ENCODE results near the gene GIGYF2.

Gene GIGYF2

DNA sequence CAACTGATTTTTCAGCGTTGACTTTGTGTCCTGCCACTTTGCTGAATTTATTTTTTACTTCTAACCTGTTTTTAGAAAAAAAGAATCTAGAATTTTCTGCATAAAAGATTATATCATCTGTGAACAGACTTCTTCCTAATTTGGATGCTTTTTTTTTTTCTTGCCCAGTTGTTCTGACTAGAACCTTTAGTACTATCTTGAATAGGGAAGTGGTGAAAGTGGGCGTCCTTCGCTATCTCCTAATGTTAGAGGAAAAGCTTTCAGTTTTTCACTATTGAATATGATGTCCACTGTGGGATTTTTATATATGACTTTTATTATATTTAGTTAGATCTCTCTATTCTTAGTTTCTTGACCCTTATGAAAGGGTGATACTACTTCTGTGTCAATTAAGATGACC lies 105.0 kb downstream of the GIGYF2 start:
- Histone ChIP-seq H3K4me2 (ENCODE audit: low read depth, low read length) (no peak overlapping the region), H3F3A (ENCODE audit: insufficient read depth, low read length) (no peaks in the 10 kb centered on the region), H3K27me3 (replicated peaks; ENCODE audit: insufficient read depth, low read length) (no peaks in the 10 kb centered on the region), H4K20me1 (ENCODE audit: insufficient read depth, low read length) (no peaks in the 10 kb centered on the region), H3K36me3 (replicated peaks; ENCODE audit: insufficient read depth, low read length) (0 out of 2 replicates have a peak, but pooled peaks cover 5% of the 10 kb centered on the region), H3K27ac (ENCODE audit: low read length) (no peak overlapping the region), H3K9me3 (replicated peaks; ENCODE audit: insufficient read depth, low read length) (no peaks in the 10 kb centered on the region), H3K4me3 (ENCODE audit: low read length) (no peak overlapping the region), H3K4me1 (ENCODE audit: low read length) (no peaks in the 10 kb centered on the region), H3K9ac (ENCODE audit: low read length) (no peak overlapping the region), H3K9me2 (replicated peaks; ENCODE audit: insufficient read depth, low read length) (no peaks in the 10 kb centered on the region), H3K79me2 (ENCODE audit: low read length) (peaks cover 12% of the 10 kb centered on the region; the same call in 1 of the 2 replicates), H2AFZ (ENCODE audit: low read length) (no peak overlapping the region)
- DNase-seq = no peak
- TF ChIP-seq EZH2phosphoT487 (IDR thresholded peaks at IDR 0.05; ENCODE audit: low read length) (no peak), EZH2 (optimal IDR thresholded peaks at IDR 0.05; ENCODE audit: low read depth, low read length) (no peak)
- TF ChIP-seq, protein P1, sequence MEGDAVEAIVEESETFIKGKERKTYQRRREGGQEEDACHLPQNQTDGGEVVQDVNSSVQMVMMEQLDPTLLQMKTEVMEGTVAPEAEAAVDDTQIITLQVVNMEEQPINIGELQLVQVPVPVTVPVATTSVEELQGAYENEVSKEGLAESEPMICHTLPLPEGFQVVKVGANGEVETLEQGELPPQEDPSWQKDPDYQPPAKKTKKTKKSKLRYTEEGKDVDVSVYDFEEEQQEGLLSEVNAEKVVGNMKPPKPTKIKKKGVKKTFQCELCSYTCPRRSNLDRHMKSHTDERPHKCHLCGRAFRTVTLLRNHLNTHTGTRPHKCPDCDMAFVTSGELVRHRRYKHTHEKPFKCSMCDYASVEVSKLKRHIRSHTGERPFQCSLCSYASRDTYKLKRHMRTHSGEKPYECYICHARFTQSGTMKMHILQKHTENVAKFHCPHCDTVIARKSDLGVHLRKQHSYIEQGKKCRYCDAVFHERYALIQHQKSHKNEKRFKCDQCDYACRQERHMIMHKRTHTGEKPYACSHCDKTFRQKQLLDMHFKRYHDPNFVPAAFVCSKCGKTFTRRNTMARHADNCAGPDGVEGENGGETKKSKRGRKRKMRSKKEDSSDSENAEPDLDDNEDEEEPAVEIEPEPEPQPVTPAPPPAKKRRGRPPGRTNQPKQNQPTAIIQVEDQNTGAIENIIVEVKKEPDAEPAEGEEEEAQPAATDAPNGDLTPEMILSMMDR (IDR thresholded peaks at IDR 0.05; ENCODE audit: low read length) = no peak

DNA sequence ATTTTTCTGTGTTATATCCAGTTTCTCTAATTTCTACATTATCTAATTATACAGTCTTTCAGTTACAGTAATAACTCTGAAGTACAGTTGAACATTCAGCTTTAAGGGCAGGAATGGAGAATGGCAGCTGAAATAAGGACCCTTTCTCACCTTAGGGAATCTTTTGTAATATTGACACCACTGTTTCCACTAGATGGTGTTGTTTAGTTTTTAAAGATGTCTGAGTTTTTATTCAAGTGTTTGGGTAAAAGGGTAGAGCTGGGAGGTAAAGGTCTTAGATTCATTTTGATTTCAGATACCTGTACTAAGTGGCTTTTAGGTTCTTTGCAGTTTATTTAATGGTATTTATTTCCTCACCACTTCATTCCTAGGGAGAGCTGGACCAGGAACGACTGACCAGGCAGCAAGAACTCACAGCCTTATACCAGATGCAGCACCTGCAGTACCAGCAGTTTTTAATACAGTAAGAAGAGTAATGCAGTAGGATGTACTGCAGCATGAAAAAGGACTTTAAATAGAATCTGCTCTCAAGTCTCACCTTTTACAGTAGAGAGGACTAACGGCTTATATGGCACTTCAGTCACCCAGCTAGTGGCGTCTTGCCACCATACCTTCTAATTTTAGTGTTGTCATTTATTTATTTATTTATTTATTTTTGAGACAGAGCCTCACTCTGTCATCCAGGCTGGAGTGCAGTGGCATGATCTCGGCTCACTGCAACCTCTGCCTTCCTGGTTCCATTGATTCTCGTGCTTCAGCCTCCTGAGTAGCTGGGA lies 112.4 kb downstream of the GIGYF2 start:
- no peaks in the 10 kb centered on the region for H3K9me2 ChIP-seq (replicated peaks; ENCODE audit: insufficient read depth, low read length)
- H3F3A ChIP-seq (ENCODE audit: insufficient read depth, low read length) = no peaks in the 10 kb centered on the region
- no peaks in the 10 kb centered on the region for H3K9me3 ChIP-seq (replicated peaks; ENCODE audit: insufficient read depth, low read length)
- H3K9ac ChIP-seq (ENCODE audit: low read length) = no peak overlapping the region
- H3K27ac ChIP-seq (ENCODE audit: low read length) = no peak overlapping the region
- no peak overlapping the region for H2AFZ ChIP-seq (ENCODE audit: low read length)
- TF ChIP-seq EZH2phosphoT487 (IDR thresholded peaks at IDR 0.05; ENCODE audit: low read length) (no peak), EZH2 (optimal IDR thresholded peaks at IDR 0.05; ENCODE audit: low read depth, low read length) (no peak)
- TF ChIP-seq, protein P1 (IDR thresholded peaks at IDR 0.05; ENCODE audit: low read length) = no peak
- peaks cover 3% of the 10 kb centered on the region; the same call in 1 of the 2 replicates for H3K36me3 ChIP-seq (replicated peaks; ENCODE audit: insufficient read depth, low read length)
- H3K79me2 ChIP-seq (ENCODE audit: low read length) = no peaks in the 10 kb centered on the region
- H3K27me3 ChIP-seq (replicated peaks; ENCODE audit: insufficient read depth, low read length) = no peaks in the 10 kb centered on the region
- no peaks in the 10 kb centered on the region for H4K20me1 ChIP-seq (ENCODE audit: insufficient read depth, low read length)
- H3K4me3 ChIP-seq (ENCODE audit: low read length) = no peak overlapping the region
- H3K4me1 ChIP-seq (ENCODE audit: low read length) = no peaks in the 10 kb centered on the region
- no peak overlapping the region for H3K4me2 ChIP-seq (ENCODE audit: low read depth, low read length)
- no peak for DNase-seq

DNA sequence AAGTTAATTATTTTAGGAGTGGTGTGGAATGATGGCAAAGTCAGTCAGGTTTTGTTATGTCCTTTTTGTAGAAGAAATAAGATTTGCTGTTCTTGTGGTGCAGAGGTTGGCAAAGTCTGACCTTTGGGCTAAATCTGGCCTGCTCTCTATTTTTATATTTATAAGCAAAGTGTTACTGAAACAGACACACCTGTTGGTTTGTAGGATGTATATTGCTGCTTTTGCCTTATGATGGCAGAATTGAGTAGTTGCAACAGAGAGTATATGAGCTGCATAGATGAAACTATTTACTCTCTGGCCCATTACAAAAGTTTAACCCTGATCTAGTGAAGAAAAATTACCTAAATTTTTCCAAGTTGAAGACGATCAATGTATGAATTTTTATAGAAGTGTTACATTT lies 113.3 kb downstream of the GIGYF2 start:
- H2AFZ ChIP-seq (ENCODE audit: low read length) = no peak overlapping the region
- no peak overlapping the region for H3K4me2 ChIP-seq (ENCODE audit: low read depth, low read length)
- no peaks in the 10 kb centered on the region for H3F3A ChIP-seq (ENCODE audit: insufficient read depth, low read length)
- no peak overlapping the region for H3K4me3 ChIP-seq (ENCODE audit: low read length)
- H3K79me2 ChIP-seq (ENCODE audit: low read length) = no peaks in the 10 kb centered on the region
- no peak overlapping the region for H3K9ac ChIP-seq (ENCODE audit: low read length)
- no peaks in the 10 kb centered on the region for H3K9me2 ChIP-seq (replicated peaks; ENCODE audit: insufficient read depth, low read length)
- no peak overlapping the region for H3K27ac ChIP-seq (ENCODE audit: low read length)
- no peaks in the 10 kb centered on the region for H3K9me3 ChIP-seq (replicated peaks; ENCODE audit: insufficient read depth, low read length)
- no peak for DNase-seq
- TF ChIP-seq EZH2 (optimal IDR thresholded peaks at IDR 0.05; ENCODE audit: low read depth, low read length) = no peak
- H4K20me1 ChIP-seq (ENCODE audit: insufficient read depth, low read length) = no peaks in the 10 kb centered on the region
- peaks cover 3% of the 10 kb centered on the region; the same call in 1 of the 2 replicates for H3K36me3 ChIP-seq (replicated peaks; ENCODE audit: insufficient read depth, low read length)
- H3K4me1 ChIP-seq (ENCODE audit: low read length) = no peaks in the 10 kb centered on the region
- H3K27me3 ChIP-seq (replicated peaks; ENCODE audit: insufficient read depth, low read length) = no peaks in the 10 kb centered on the region

DNA sequence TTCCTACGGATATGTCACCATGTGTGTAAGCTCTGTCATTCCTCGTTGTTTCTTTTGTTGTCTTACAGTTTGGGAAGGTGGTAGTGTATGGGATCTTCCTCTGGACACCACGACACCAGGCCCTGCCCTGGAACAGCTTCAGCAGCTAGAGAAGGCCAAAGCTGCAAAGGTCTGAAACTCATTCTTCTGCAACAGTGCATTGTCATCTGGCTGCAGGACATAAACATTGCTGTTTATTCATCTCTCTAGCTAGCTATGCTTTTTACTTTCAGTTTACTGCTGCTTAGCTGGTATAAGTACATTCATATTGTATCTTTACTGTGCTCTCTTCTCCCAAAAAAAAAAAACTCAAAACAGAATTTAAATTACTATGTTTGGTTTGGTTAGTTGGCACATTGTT lies 118.4 kb downstream of the GIGYF2 start:
- H3K27ac ChIP-seq (ENCODE audit: low read length) = no peak overlapping the region

More for the DNA sequence above, 118.4 kb downstream of the GIGYF2 start:
- H3K9me3 ChIP-seq (replicated peaks; ENCODE audit: insufficient read depth, low read length) = no peaks in the 10 kb centered on the region
- TF ChIP-seq, protein P1 (IDR thresholded peaks at IDR 0.05; ENCODE audit: low read length) = no peak
- TF ChIP-seq EZH2phosphoT487 (IDR thresholded peaks at IDR 0.05; ENCODE audit: low read length) (no peak), EZH2 (optimal IDR thresholded peaks at IDR 0.05; ENCODE audit: low read depth, low read length) (no peak)
- no peaks in the 10 kb centered on the region for H4K20me1 ChIP-seq (ENCODE audit: insufficient read depth, low read length)
- H3K4me1 ChIP-seq (ENCODE audit: low read length) = no peaks in the 10 kb centered on the region
- no peak overlapping the region for H3K4me2 ChIP-seq (ENCODE audit: low read depth, low read length)
- H3K27me3 ChIP-seq (replicated peaks; ENCODE audit: insufficient read depth, low read length) = no peaks in the 10 kb centered on the region
- no peak for DNase-seq
- no peaks in the 10 kb centered on the region for H3F3A ChIP-seq (ENCODE audit: insufficient read depth, low read length)
- no peak overlapping the region for H2AFZ ChIP-seq (ENCODE audit: low read length)
- no peak overlapping the region for H3K9ac ChIP-seq (ENCODE audit: low read length)
- peaks cover 6% of the 10 kb centered on the region; the same call in 1 of the 2 replicates for H3K36me3 ChIP-seq (replicated peaks; ENCODE audit: insufficient read depth, low read length)
- no peak overlapping the region for H3K4me3 ChIP-seq (ENCODE audit: low read length)
- H3K9me2 ChIP-seq (replicated peaks; ENCODE audit: insufficient read depth, low read length) = no peaks in the 10 kb centered on the region
- no peaks in the 10 kb centered on the region for H3K79me2 ChIP-seq (ENCODE audit: low read length)
